ENCODE measurements around the gene TMEM125.

Gene TMEM125

GRCh38 chr1:43274804-43275180 lies 5.0 kb downstream of the TMEM125 start:
- no peak for DNase-seq (ENCODE audit: low spot score)

DNA sequence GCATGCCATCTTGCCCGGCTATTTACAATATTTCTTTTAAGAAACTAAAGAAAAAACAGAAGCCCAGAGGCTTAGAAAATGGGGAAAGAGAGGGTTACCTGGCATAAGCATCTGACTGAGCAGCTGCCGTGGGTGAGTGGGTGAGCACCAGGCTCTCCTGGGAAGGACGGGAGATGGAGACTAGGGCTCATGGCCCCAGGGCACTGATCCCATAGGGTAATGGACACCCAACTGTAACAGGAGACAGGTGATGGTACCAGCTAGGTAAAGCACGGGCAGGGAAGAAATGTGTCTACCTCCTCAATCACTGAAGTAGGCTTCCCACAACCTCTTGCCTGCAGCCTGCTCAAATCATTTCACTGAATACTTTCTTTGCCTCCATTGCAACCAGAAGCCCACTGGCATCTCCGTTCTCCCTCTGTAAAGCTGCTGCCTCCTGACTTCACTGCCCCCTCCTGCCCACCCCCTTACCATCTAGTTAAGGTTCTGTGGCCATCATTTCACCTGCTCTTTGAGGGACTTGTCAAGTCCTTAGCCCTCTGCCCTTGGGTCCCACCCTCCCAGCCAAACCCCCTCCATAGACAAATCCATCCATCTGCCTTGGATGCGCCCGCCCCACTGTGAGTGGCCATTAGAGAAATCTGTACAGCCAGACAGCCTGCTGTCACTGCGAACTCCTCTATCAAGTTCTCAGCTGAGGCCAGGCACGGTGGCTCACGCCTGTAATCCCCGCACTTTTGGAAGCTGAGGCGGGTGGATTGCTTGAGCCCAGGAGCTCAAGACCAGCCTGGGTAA lies 6.2 kb downstream of the TMEM125 start:
- no peak for DNase-seq (ENCODE audit: low spot score)

GRCh38 chr1:43276673-43277072 lies 6.9 kb downstream of the TMEM125 start:
- DNase-seq (ENCODE audit: low spot score), result no peak

GRCh38 chr1:43277116-43277876 lies 7.5 kb downstream of the TMEM125 start:
- no peak for DNase-seq (ENCODE audit: low spot score)

GRCh38 chr1:43279161-43279560 lies 9.4 kb downstream of the TMEM125 start:
- no peak for DNase-seq (ENCODE audit: low spot score)

DNA sequence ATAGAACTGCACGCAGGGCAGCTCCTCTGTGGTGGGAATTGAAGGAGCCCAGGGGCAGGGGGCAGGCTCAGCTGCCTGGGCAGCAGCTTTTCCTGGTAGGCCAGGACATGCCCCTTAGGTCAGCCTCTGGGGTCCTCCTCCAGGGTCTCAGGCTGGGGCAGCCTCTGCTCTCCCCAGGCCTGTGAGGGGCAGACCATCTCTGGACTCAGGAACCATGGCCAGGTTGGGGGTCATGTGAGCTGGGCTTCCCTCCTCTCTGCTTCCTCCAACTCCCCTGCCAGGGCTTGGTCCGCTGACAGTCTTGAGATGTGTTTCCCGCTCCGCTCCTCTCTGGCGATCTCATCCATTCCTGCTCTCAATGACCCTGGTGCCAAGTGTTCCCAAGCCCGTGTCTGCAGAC lies 9.9 kb downstream of the TMEM125 start:
- no peak for DNase-seq (ENCODE audit: low spot score)

DNA sequence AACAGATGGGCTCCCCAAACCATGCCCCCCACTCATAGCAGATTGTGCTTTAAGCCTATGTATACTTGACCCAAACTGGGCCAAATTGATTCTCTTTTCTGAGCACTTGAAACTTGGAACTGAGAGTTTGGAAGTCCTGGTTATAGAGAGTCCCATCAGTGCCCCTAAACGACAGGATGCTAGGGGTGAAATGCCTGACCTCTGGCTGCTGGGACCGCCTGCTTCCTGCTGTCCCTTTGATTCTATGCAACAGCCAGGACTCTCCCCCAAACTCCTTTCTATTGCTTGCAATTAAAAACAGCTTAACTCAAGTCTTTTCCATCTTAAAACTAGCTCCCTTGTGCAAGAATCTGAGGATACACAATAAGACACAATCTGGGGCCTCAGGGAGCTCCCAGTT lies 10.9 kb downstream of the TMEM125 start:
- DNase-seq (ENCODE audit: low spot score), result no peak

- DNase-seq (ENCODE audit: low spot score), result no peak
Measured at GRCh38 chr1:43282220-43283195, 12.7 kb downstream of the TMEM125 start.

DNA sequence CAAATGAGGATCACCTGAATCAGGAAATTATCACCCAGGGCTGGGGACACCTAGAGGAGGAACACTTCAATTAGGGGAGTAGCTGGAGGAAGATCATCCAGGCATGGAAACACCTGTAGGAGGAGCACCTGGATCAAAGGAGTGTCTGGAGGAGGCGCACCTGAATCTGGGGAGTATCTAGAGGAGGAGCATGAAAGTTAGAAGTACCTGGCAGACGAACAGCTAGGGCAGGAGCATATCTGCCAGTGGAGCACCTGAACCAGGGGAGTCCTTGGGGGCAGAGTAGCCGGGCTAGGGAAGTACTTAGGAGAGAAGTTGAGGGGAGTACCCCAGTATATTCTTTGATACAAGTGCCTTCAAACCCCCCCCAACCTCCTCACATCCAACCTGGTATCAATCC lies 14.3 kb downstream of the TMEM125 start:
- no peak for DNase-seq (ENCODE audit: low spot score)

DNA sequence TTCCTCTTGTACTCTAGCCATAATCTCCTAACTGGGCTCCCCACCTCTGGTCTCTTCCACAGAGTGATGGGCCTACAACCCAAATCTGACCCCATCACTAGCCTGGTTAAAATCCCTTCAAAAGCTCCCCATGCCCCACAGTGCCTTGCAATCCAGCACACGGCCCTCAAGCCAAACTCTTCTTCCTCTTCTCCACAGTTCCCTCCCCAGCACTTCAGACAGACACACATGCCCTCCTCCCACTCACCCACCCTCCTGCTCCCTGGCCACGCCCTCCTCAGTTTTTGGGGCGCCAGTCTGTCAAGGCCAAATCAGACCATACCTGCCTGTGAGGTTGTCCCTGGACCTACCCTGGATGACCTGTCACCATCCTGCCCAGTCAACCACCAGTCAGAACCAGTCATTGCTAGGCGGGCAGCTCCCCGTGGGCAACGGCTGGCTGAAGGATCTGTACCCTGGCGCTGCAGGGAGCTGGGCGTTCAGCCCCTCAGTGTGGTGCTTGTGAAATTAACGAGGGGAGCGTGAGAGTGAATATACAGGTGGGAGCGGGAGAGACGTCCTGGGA lies 14.8 kb downstream of the TMEM125 start:
- no peak for DNase-seq (ENCODE audit: low spot score)

DNA sequence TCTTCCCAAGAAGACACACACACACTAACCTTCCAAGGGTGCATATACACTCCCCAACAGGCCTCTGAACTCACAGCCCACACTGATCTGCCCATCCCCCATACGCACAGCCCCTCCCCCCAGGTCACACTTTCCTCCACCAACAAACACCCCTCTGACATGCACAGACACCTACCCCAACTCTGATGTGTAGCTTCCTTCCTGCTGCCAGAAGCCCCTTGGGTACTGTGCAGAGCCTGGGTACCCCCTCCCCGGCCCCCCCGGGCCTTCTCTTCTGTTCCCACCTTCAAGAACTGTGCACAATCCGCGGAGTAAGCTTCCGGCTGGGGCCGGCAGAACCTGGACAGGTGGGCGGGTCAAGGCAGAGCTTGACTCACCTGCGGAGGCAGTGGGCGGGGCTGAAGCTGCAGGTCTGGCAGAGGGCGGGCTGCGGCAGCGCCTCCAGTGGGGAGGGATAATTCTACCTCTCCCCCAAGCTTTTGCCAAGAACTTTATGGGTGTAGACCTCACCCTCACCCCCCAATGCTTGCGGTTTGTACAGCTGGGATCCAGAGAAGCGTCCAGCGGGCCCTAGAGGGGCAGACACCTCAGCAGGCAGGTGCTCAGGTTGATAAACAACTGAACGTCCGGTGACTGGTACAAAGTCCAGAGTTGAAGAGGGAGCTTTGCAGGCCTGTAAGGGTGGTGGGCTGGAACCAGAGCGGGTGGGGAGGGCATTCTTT lies 15.6 kb downstream of the TMEM125 start, which contains the start of gene C1orf210:
Gene C1orf210 (minus strand): TSS at position 313 of the 722 bp plus-strand sequence. CDS start 2,311 bp downstream, outside the sequence.
- DNase-seq (ENCODE audit: low spot score), result no peak

GRCh38 chr1:43286115-43286514 lies 16.3 kb downstream of the TMEM125 start:
- DNase-seq (ENCODE audit: low spot score), result no peak

- DNase-seq (ENCODE audit: low spot score), result no peak
Measured at GRCh38 chr1:43286533-43286932, 16.8 kb downstream of the TMEM125 start.

DNA sequence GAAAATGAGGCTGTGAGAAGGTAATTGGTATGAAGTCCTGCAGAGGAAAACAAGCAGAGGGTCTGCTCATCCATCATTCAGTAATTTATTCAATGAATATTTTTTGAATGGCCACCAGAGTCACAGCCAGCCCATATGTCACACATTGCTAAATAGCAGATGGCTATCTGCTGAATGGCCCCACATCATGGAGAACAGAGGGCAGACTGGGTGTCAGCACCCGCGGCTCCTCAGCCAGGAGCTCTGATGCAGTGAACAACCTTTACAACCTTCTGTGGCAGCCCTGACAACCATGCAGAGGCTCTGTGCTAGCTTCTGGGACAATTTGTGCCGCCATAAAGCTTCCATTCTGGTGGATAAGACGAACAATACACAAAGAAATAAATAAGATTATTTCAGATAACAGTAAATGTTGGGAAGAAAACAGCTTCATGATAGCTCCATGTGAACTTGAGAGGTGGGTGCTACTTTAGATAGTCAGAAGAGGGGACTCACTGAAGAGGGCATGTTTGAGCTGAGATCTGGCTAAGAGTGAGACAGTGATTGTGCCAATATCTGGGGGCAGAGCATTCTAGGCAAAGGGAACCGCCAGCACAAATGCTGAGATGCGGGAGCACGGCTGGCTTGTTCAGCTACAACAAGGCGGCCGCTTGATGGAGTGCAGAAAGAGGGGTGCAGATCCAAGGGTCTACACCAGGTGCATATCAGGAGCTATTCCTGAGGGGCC lies 18.4 kb downstream of the TMEM125 start:
- DNase-seq (ENCODE audit: low spot score), result no peak

DNA sequence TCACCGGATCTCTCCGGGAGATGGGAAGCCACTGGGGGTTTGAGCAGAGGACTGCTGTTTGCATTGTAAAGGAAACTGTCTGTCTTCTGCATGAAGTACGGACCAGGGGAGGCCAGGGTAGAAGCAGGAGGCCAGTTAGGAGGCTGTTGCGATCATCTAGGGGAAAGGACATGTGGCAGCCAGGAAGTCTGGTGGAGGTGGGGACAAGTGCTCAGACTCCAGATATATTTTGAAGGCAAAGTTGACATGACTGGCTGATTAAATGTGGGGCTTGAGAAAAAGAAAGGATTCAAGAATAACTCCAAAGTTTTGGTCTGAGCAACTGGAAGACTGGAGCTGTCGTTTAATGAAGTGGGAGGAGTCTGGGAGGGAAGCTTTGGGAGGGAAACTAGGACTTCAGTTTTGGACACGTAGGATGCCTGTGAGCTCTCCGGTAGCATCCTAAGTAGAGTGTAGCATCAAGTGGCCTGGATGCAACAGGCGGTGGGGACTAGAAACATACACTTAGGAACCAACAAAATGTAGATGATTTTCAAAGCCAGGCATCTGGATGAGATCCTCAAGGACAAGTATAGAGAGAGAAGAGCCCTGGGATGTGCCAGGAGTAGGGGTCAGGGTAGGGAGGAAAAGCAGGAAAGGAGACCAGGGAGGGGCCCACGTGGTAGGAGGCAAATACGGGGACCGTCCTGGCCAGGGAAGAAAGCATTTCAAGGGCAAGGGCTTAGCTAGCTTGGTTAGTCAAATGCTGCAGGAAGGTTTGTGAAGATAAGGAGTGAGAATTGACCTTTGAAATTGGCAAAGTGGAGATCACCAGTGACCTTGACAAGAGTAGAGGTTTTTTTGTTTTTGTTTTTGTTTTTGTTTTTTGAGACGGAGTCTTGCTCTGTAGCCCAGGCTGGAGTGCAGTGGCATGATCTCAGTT lies 19.3 kb downstream of the TMEM125 start:
- DNase-seq (ENCODE audit: low spot score), result no peak

DNA sequence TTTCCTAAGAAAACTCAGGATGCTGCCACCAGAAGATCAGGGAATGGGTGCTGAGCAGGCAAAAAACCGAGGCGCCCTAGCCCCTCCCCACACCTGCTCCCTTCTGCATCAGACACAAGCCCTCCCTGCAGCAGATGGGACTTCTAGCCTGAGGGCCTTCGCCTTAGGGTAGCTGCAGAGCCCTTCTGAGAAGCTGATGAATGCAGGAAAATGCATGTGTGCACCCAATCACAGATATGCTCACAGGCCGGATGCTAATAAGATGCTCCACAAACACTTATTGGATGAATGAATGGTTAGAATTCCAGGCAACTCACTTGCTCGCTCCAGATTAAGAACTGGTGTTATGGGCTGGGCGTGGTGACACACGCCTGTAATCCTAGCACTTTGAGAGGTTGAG lies 22.4 kb downstream of the TMEM125 start:
- DNase-seq (ENCODE audit: low spot score), result no peak

GRCh38 chr1:43292679-43293078 lies 22.9 kb downstream of the TMEM125 start:
- DNase-seq (ENCODE audit: low spot score), result no peak

DNA sequence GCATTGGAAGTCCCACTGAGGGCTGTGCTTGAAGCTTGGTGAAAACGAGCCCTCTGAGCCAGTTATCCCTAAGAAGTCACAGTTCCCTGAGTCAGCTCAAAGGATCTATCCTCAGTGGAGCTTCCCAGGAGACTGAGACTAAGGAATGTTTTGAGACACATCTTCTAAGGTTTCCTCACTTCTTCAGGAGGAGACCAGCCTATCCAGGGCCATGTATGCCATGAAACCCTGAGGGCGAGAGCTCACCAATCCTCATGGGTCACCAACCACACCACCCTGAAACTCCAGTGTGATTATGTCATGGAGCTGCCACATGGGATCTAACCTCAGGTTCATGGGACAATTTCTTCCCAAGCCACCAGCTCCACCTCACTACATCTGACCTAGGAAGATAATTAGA lies 23.4 kb downstream of the TMEM125 start:
- DNase-seq (ENCODE audit: low spot score), result no peak

Measured in kidney capillary endothelial cell (primary cell).